NCI-H524 (cell line): ENCODE measurements around the gene NANOS2.
"Not testable (repeated sequence)": the region's sequence is repeated elsewhere in the genome, so short reads cannot be mapped to it uniquely, and the experiment has no call there.

Experiments used
- DNase-seq, 2 experiments: peaks; one replicate each; lab custom pipeline; 2025; lab: John Stamatoyannopoulos, UW

NANOS2 gene

DNA sequence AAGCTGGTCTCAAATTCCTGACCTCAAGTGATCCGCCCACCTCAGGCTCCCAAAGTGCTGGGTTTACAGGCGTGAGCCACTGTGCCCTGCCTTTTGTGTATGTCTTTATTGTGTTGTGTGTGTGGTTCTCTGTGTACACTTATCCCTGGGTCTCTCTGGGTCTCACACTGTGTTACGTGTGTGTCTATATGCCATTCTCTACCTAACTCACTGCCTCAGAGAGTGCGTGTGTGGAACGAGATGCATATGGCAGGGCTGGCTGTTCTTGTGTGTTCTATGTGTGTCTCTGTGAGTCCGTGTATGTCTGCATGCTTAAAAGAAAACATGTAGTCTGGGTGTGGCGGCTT lies 40.0 kb downstream of the NANOS2 start:
- DNase-seq, result no peak

DNA sequence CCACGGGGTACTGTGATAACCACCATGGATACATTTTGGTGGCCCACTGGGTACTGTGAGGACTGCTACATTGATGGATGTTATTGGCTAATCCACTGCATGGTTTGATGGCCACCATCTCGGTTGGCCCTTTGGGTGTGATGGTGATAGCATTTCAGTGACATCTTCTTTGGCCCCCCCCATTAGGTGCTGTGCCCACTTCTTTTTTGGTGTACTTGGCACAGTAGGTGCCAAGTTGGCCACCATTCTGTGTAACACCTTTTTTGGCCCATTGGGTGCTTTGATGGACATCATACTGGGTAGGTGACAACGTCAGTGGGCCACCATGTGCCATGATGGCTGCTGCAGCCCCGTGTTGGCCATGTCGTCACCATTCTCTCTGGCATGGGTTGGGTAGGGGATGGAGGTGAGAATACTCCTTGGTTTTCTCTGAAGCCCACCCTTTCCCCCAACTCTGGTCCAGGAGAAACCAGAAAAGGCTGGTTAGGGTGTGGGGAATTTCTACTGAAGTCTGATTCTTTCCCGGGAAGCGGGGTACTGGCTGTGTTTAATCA lies 41.3 kb downstream of the NANOS2 start:
- DNase-seq, result no peak

DNA sequence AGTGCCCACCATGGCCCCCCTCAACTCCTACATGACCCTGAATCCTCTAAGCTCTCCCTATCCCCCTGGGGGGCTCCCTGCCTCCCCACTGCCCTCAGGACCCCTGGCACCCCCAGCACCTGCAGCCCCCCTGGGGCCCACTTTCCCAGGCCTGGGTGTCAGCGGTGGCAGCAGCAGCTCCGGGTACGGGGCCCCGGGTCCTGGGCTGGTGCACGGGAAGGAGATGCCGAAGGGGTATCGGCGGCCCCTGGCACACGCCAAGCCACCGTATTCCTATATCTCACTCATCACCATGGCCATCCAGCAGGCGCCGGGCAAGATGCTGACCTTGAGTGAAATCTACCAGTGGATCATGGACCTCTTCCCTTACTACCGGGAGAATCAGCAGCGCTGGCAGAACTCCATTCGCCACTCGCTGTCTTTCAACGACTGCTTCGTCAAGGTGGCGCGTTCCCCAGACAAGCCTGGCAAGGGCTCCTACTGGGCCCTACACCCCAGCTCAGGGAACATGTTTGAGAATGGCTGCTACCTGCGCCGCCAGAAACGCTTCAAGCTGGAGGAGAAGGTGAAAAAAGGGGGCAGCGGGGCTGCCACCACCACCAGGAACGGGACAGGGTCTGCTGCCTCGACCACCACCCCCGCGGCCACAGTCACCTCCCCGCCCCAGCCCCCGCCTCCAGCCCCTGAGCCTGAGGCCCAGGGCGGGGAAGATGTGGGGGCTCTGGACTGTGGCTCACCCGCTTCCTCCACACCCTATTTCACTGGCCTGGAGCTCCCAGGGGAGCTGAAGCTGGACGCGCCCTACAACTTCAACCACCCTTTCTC lies 42.3 kb downstream of the NANOS2 start:
- DNase-seq, result no peak

GRCh38 chr19:45870798-45871197 lies 43.8 kb downstream of the NANOS2 start:
- no peak for DNase-seq

- DNase-seq, result not testable (repeated sequence)
Observed at GRCh38 chr19:45867241-45867640, 47.3 kb downstream of the NANOS2 start.

- DNase-seq, result no peak
Observed at GRCh38 chr19:45866400-45867176, 48.0 kb downstream of the NANOS2 start.

DNA sequence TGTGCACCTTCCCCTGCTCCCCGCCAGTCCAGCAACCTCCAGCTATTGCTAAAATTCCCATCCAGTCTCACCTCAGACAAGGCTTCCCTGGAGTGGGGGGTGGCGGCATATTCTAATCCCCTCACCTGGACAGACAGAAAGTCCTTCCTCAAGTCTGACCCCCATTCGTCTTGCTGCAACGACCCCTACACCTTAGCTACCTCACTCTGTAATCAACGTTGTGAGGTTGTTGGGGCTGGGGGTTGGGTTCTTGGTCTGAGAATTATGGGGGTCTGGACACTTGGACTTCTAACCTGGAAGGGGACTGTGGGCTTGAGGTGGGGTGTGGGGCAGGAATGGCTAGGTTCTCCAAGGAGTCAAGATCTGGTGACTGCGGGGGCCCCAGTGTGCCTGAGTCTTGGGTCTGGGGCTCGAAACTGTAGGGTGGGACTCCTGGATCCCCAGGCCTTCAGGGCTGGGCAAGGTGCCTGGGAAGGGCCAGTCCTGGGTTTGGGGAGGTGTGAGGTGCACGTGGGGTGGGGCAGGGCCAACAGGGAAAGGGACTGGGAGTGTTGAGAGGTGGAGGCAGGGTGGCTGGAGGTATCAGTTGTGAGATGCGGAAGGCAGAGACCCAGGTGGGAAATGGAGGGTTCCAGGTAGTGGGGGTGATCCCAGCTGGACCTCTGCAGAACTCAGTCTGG lies 49.2 kb downstream of the NANOS2 start:
- DNase-seq, result no peak

- DNase-seq, result no peak
Observed at GRCh38 chr19:45864629-45865082, 49.9 kb downstream of the NANOS2 start.

GRCh38 chr19:45863840-45864628 lies 50.5 kb downstream of the NANOS2 start, which contains the start of gene FOXA3:
TSS of gene FOXA3 (plus strand) at chr19:45864326. CDS start at chr19:45864457, 131 bp downstream.
- DNase-seq, result peak; percentile 23 to 59

- DNase-seq, result no peak
Observed at GRCh38 chr19:45863335-45863839, 51.2 kb downstream of the NANOS2 start.
